K562 (cell line): ENCODE results near the gene USP48. TPM values are rescaled to one million over a fixed set of nuclear protein-coding genes. Genes with fewer than 3 reads are reported as not detected.

Experiments
- BHLHE40 ChIP-seq: IDR thresholded peaks from 2 replicates; pipeline ENCODE4 v1.6.1; 2011; ENCODE audit warnings: low read length, improper control_type of control experiment
- CC2D1A ChIP-seq: fragments of 450-650 bp; IDR thresholded peaks from 2 replicates; pipeline ENCODE4 v1.6.1; 2017; ENCODE audit warnings: mild to moderate bottlenecking
- CSDE1 ChIP-seq, 2 experiments: fragments of 450-650 bp; IDR thresholded peaks; 2 replicates each; pipeline ENCODE4 v1.6.1; 2016; ENCODE audit warnings: mild to moderate bottlenecking in 1 of 2
- FUS ChIP-seq: fragments of 200-400 bp; formaldehyde crosslinking; optimal IDR thresholded peaks from 2 replicates; pipeline ENCODE3; 2017; ENCODE audit warnings: low read depth, low read length
- ILK ChIP-seq: fragments of 450-650 bp; IDR thresholded peaks from 2 replicates; pipeline ENCODE4 v1.6.1; 2016; ENCODE audit warnings: missing genetic modification characterization, low read depth, mild to moderate bottlenecking, missing compliant biosample characterization, moderate library complexity, borderline replicate concordance
- NONO ChIP-seq, 2 experiments: fragments of 200-400 bp in 1 of 2; fragments of 450-650 bp in 1 of 2; formaldehyde crosslinking in 1 of 2; IDR thresholded peaks; 2 replicates each; pipeline ENCODE4 v1.6.1; 2017; ENCODE audit warnings: low read depth in 2 of 2, mild to moderate bottlenecking in 2 of 2, moderate library complexity in 2 of 2, low read length in 1 of 2
- SETDB1 ChIP-seq: IDR thresholded peaks from one replicate; pipeline ENCODE4 v1.6.1; 2012; ENCODE audit warnings: low read length, control low read depth, inconsistent platforms
- SMARCA5 ChIP-seq: fragments of 450-650 bp; IDR thresholded peaks from 2 replicates; pipeline ENCODE4 v1.6.1; 2016
- ZNF695 ChIP-seq: fragments of 450-650 bp; formaldehyde crosslinking; IDR thresholded peaks from 2 replicates; pipeline ENCODE4 v1.4.0; 2020; ENCODE audit warnings: mild to moderate bottlenecking, moderate library complexity
- polyA plus RNA-seq, 8 experiments: library from polyadenylated mRNA; depleted of rRNA in 4 of 8; stranded (reverse) in 5 of 8; unstranded in 3 of 8; fragments of >200 nt; fragmentation: Nextera tagmentation in 2 of 8; fragmentation: Illumina TruSeq in 1 of 8; extraction: Ambion mirVana in 2 of 8; extraction: Trizol in 1 of 8; gene quantifications; 2 replicates each; pipeline versions ENCODE4 v1.2.1 to v1.2.3, GENCODE V29; 2011 to 2014; ENCODE audit warnings: inconsistent platforms in 1 of 8, missing spikeins in 1 of 8
- total RNA-seq, 7 experiments: library from RNA; depleted of rRNA in 6 of 7; stranded (reverse); fragments of >200 nt in 6 of 7; fragmentation: Illumina TruSeq in 2 of 7; extraction: Trizol in 2 of 7; gene quantifications; 2 replicates each; pipeline versions ENCODE4 v1.2.1 to v1.2.3, GENCODE V29; 2011 to 2021; ENCODE audit warnings: low replicate concordance in 1 of 7
- TF ChIP-seq, protein P1 (sequence below): fragments of 450-650 bp; formaldehyde crosslinking; IDR thresholded peaks from 2 replicates; pipeline ENCODE4 v1.4.0; 2020; ENCODE audit warnings: mild to moderate bottlenecking, moderate library complexity
- TF ChIP-seq, protein P2 (sequence below), 2 experiments: fragments of 450-650 bp; IDR thresholded peaks; 2 replicates each; pipeline ENCODE4 v1.6.1; 2016; ENCODE audit warnings: mild to moderate bottlenecking in 2 of 2, borderline replicate concordance in 1 of 2, low read depth in 1 of 2, moderate library complexity in 1 of 2
- TF ChIP-seq, protein P3 (sequence below): fragments of 200-400 bp; formaldehyde crosslinking; IDR thresholded peaks from 2 replicates; pipeline ENCODE4 v1.6.1; 2017; ENCODE audit warnings: mild to moderate bottlenecking, low read depth, low read length, moderate library complexity
- TF ChIP-seq, protein P4 (sequence below): fragments of 250-450 bp; sonication (Bioruptor Pico); IDR thresholded peaks from 2 replicates; pipeline ENCODE4 v1.5.0; 2020; ENCODE audit warnings: mild to moderate bottlenecking, borderline replicate concordance

USP48 gene
- total and polyA plus RNA-seq, 9 of the 15 experiments (the other 6 are each of a cell fraction or from before 2014, with no cell fraction given), result 23.3 to 123 (median 106) TPM

DNA sequence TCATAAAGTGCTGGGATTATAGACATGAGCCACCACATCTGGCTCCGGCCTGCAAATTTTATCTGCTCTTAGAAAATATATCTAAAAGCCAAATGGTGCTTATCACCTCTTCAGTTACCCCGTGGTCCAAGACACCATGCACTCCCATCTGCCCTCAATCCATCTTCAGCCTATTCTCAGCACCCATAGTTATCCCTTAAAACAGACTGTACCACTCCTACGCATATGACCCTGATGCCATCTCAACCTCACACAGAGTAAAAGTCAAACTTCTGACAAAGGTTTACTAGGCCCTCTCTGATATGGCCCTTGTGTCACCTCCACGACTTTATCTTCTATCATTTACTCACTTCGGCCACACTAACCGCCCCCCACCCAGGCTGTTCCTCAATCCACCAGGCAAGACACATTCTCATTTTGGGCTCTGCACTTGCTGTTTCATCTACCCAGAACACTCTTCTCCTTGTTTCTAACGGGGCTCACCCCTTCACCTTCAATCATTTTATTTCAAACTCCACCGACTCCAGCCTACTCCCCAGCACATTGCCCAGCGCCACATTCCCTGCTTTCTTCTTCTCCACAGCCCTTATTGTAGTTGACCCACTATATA lies 33.0 kb downstream of the USP48 start (continued):
- TF ChIP-seq, protein P1, sequence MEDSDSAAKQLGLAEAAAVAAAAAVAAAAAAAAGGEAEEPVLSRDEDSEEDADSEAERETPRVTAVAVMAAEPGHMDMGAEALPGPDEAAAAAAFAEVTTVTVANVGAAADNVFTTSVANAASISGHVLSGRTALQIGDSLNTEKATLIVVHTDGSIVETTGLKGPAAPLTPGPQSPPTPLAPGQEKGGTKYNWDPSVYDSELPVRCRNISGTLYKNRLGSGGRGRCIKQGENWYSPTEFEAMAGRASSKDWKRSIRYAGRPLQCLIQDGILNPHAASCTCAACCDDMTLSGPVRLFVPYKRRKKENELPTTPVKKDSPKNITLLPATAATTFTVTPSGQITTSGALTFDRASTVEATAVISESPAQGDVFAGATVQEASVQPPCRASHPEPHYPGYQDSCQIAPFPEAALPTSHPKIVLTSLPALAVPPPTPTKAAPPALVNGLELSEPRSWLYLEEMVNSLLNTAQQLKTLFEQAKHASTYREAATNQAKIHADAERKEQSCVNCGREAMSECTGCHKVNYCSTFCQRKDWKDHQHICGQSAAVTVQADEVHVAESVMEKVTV, result no peak
- TF ChIP-seq CSDE1 (IDR thresholded peaks at IDR 0.05) (no peak), ZNF695 (CRISPR knock-in tag) (no peak), SMARCA5 (0 out of 2 replicates have a peak, but pooled peaks have one; percentile 14), CC2D1A (peak; percentile 80; the same call in 1 of the 2 replicates), SETDB1 (no peak), NONO (IDR thresholded peaks at IDR 0.05; ENCODE audit: low read depth in 2 of 2, low read length in 1 of 2) (no peak), FUS (no peak), BHLHE40 (peak; percentile 44), ILK (tag) (no peak)
- TF ChIP-seq, protein P2, sequence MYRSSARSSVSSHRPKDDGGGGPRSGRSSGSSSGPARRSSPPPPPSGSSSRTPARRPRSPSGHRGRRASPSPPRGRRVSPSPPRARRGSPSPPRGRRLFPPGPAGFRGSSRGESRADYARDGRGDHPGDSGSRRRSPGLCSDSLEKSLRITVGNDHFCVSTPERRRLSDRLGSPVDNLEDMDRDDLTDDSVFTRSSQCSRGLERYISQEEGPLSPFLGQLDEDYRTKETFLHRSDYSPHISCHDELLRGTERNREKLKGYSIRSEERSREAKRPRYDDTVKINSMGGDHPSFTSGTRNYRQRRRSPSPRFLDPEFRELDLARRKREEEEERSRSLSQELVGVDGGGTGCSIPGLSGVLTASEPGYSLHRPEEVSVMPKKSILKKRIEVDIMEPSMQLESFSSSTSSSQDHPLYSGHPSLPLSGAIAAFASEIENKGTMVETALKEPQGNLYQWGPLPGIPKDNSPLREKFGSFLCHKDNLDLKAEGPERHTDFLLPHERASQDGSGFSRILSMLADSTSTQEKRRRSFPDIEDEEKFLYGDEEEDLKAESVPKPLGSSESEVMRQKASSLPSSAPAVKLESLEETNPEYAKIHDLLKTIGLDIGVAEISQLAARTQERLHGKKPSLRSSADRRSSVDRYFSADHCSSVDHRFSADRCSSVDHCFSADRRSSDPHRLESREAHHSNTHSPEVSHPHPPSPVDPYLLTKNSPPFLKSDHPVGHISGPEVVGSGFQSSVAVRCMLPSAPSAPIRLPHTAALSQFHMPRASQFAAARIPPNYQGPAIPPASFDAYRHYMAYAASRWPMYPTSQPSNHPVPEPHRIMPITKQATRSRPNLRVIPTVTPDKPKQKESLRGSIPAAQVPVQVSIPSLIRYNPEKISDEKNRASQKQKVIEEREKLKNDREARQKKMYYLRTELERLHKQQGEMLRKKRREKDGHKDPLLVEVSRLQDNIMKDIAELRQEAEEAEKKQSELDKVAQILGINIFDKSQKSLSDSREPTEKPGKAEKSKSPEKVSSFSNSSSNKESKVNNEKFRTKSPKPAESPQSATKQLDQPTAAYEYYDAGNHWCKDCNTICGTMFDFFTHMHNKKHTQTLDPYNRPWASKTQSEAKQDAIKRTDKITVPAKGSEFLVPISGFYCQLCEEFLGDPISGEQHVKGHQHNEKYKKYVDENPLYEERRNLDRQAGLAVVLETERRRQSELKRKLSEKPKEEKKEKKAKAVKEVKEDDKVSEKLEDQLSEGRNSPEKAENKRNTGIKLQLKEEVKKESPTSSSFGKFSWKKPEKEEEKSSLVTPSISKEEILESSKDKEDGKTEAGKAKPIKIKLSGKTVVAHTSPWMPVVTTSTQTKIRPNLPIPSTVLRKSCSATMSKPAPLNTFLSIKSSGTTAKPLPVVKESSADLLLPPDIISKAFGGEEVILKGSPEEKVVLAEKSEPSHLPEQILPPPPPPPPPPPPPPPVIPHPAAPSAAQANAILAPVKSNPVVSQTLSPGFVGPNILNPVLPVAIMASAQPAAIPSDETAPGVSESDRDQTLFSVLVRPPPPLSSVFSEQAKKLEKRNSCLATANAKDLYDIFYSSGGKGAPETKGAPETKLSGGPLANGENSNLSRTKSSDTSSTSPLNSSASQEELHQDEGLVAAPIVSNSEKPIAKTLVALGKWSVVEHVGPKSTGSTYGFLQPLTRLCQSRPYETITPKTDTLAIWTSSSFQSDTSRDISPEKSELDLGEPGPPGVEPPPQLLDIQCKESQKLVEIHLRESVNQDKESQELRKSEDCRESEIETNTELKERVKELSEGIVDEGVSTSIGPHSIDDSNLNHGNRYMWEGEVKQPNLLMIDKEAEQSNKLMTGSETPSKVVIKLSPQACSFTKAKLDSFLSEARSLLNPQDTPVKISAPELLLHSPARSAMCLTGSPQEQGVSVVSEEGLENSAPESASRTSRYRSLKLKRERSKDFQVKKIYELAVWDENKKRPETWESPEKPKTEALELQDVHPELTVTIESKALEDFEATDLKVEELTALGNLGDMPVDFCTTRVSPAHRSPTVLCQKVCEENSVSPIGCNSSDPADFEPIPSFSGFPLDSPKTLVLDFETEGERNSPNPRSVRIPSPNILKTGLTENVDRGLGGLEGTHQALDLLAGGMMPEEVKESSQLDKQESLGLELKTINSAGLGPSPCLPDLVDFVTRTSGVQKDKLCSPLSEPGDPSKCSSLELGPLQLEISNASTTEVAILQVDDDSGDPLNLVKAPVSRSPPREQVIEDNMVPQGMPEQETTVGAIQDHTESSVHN (IDR thresholded peaks at IDR 0.05; ENCODE audit: borderline replicate concordance in 1 of 2, low read depth in 1 of 2), result no peak
- TF ChIP-seq, protein P3, sequence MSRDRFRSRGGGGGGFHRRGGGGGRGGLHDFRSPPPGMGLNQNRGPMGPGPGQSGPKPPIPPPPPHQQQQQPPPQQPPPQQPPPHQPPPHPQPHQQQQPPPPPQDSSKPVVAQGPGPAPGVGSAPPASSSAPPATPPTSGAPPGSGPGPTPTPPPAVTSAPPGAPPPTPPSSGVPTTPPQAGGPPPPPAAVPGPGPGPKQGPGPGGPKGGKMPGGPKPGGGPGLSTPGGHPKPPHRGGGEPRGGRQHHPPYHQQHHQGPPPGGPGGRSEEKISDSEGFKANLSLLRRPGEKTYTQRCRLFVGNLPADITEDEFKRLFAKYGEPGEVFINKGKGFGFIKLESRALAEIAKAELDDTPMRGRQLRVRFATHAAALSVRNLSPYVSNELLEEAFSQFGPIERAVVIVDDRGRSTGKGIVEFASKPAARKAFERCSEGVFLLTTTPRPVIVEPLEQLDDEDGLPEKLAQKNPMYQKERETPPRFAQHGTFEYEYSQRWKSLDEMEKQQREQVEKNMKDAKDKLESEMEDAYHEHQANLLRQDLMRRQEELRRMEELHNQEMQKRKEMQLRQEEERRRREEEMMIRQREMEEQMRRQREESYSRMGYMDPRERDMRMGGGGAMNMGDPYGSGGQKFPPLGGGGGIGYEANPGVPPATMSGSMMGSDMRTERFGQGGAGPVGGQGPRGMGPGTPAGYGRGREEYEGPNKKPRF, result no peak
- TF ChIP-seq, protein P4, sequence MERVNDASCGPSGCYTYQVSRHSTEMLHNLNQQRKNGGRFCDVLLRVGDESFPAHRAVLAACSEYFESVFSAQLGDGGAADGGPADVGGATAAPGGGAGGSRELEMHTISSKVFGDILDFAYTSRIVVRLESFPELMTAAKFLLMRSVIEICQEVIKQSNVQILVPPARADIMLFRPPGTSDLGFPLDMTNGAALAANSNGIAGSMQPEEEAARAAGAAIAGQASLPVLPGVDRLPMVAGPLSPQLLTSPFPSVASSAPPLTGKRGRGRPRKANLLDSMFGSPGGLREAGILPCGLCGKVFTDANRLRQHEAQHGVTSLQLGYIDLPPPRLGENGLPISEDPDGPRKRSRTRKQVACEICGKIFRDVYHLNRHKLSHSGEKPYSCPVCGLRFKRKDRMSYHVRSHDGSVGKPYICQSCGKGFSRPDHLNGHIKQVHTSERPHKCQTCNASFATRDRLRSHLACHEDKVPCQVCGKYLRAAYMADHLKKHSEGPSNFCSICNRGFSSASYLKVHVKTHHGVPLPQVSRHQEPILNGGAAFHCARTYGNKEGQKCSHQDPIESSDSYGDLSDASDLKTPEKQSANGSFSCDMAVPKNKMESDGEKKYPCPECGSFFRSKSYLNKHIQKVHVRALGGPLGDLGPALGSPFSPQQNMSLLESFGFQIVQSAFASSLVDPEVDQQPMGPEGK (CRISPR knock-in tag), result no peak
